HepG2 (cell line): ENCODE data around the gene POLR3GL. TPM values are rescaled to one million over a fixed set of nuclear protein-coding genes. Genes with fewer than 3 reads are reported as not detected.

ENCODE experiments used
- ATF7 ChIP-seq, 2 experiments: fragments of 450-650 bp in 1 of 2; sonication (generic) in 1 of 2; formaldehyde crosslinking in 1 of 2; IDR thresholded peaks; 2 replicates each; pipeline versions ENCODE4 v1.4.0 to v1.6.1; 2016 to 2020; ENCODE audit warnings: antibody characterized with exemption in 1 of 2, mild to moderate bottlenecking in 1 of 2, missing genetic modification reagents in 1 of 2
- FOXC1 ChIP-seq: sonication (generic); formaldehyde crosslinking; IDR thresholded peaks from 2 replicates; pipeline ENCODE4 v1.8.0; 2022; ENCODE audit warnings: mild to moderate bottlenecking, missing genetic modification reagents, borderline replicate concordance
- JARID2 ChIP-seq: sonication (generic); formaldehyde crosslinking; IDR thresholded peaks from 2 replicates; pipeline ENCODE4 v1.8.1; 2023; ENCODE audit warnings: missing genetic modification reagents, inconsistent platforms; ENCODE audit not compliant: insufficient replicate concordance
- KAT7 ChIP-seq: IDR thresholded peaks from 2 replicates; pipeline ENCODE4 v1.6.1; 2018; ENCODE audit warnings: borderline replicate concordance, missing compliant biosample characterization
- KLF13 ChIP-seq: sonication (generic); formaldehyde crosslinking; IDR thresholded peaks from 2 replicates; pipeline ENCODE4 v1.4.0; 2020; ENCODE audit warnings: mild to moderate bottlenecking, missing genetic modification reagents
- MTA1 ChIP-seq: sonication (generic); formaldehyde crosslinking; IDR thresholded peaks from 2 replicates; pipeline ENCODE4 v1.4.0; 2020; ENCODE audit warnings: missing genetic modification reagents, mild to moderate bottlenecking, borderline replicate concordance
- NFYB ChIP-seq: sonication (generic); formaldehyde crosslinking; IDR thresholded peaks from 2 replicates; pipeline ENCODE4 v1.4.0; 2020; ENCODE audit warnings: missing genetic modification reagents
- PRMT3 ChIP-seq: sonication (generic); formaldehyde crosslinking; IDR thresholded peaks from 2 replicates; pipeline ENCODE4 v1.8.1; 2022; ENCODE audit warnings: low read depth, mild to moderate bottlenecking, moderate library complexity, missing genetic modification reagents, borderline replicate concordance
- TMF1 ChIP-seq: sonication (generic); formaldehyde crosslinking; IDR thresholded peaks from 2 replicates; pipeline ENCODE4 v1.8.1; 2022; ENCODE audit warnings: low read depth, missing genetic modification reagents
- ZBTB7A ChIP-seq: sonication (generic); formaldehyde crosslinking; IDR thresholded peaks from 2 replicates; pipeline ENCODE4 v1.8.0; 2022; ENCODE audit warnings: mild to moderate bottlenecking, missing genetic modification reagents
- ZC3H13 ChIP-seq: sonication (generic); formaldehyde crosslinking; IDR thresholded peaks from 2 replicates; pipeline ENCODE4 v1.8.1; 2023; ENCODE audit warnings: mild to moderate bottlenecking, missing genetic modification reagents, moderate library complexity
- ZFY ChIP-seq: sonication (generic); formaldehyde crosslinking; IDR thresholded peaks from 2 replicates; pipeline ENCODE4 v1.4.0; 2020; ENCODE audit warnings: missing genetic modification reagents
- ZMYM2 ChIP-seq: sonication (generic); formaldehyde crosslinking; IDR thresholded peaks from 2 replicates; pipeline ENCODE4 v1.8.0; 2022; ENCODE audit warnings: mild to moderate bottlenecking, missing genetic modification reagents
- ZNF296 ChIP-seq: sonication (generic); formaldehyde crosslinking; conservative IDR thresholded peaks from 2 replicates; pipeline ENCODE4 v1.5.0; 2020; ENCODE audit warnings: mild to moderate bottlenecking, missing genetic modification reagents
- ZNF629 ChIP-seq: sonication (generic); formaldehyde crosslinking; conservative IDR thresholded peaks from 2 replicates; pipeline ENCODE4 v1.5.0; 2020; ENCODE audit warnings: missing genetic modification reagents
- ZNF7 ChIP-seq: IDR thresholded peaks from 2 replicates; pipeline ENCODE4 v1.6.1; 2016; ENCODE audit warnings: missing biosample characterization, missing genetic modification reagents
- ZNF891 ChIP-seq: sonication (generic); formaldehyde crosslinking; IDR thresholded peaks from 2 replicates; pipeline ENCODE4 v1.5.0; 2020; ENCODE audit warnings: mild to moderate bottlenecking, missing genetic modification reagents
- ZSCAN22 ChIP-seq: sonication (generic); formaldehyde crosslinking; IDR thresholded peaks from 2 replicates; pipeline ENCODE4 v1.4.0; 2020; ENCODE audit warnings: mild to moderate bottlenecking, missing genetic modification reagents
- polyA plus RNA-seq, 8 experiments: library from polyadenylated mRNA; depleted of rRNA in 3 of 8; stranded (reverse) in 7 of 8; unstranded in 1 of 8; fragments of >200 nt; fragmentation: Illumina TruSeq in 4 of 8; extraction: Trizol in 4 of 8; gene quantifications; 2 replicates each; pipeline versions ENCODE4 v1.2.1 to v1.2.3, GENCODE V29; 2011 to 2016; ENCODE audit warnings: low read depth in 4 of 8, missing spikeins in 1 of 8, mixed read lengths in 1 of 8; ENCODE audit not compliant: insufficient read depth in 1 of 8
- total RNA-seq, 5 experiments: library from RNA; depleted of rRNA; stranded (reverse); fragments of >200 nt; fragmentation: Illumina TruSeq; extraction: Trizol; gene quantifications; 2 replicates each; pipeline ENCODE4 v1.2.3, GENCODE V29; 2016; ENCODE audit warnings: low read depth in 1 of 5
- TF ChIP-seq, protein P1 (sequence below): sonication (generic); formaldehyde crosslinking; IDR thresholded peaks from 2 replicates; pipeline ENCODE4 v1.4.0; 2020; ENCODE audit warnings: mild to moderate bottlenecking, missing genetic modification reagents
- TF ChIP-seq, protein P2 (sequence below): IDR thresholded peaks from 2 replicates; pipeline ENCODE4 v1.6.1; 2016; ENCODE audit warnings: missing compliant biosample characterization, missing genetic modification reagents, borderline replicate concordance
- TF ChIP-seq, protein P3 (sequence below): sonication (generic); formaldehyde crosslinking; IDR thresholded peaks from 2 replicates; pipeline ENCODE4 v1.4.0; 2020; ENCODE audit warnings: mild to moderate bottlenecking, missing genetic modification reagents
- TF ChIP-seq, protein P4 (sequence below): fragments of 450-650 bp; IDR thresholded peaks from 2 replicates; pipeline ENCODE4 v1.6.1; 2017; ENCODE audit warnings: mild to moderate bottlenecking

The POLR3GL gene
- total and polyA plus RNA-seq, 2 of the 13 experiments (the other 11 are each of a cell fraction or from before 2014, with no cell fraction given), result 11.5 to 12.4 TPM

DNA sequence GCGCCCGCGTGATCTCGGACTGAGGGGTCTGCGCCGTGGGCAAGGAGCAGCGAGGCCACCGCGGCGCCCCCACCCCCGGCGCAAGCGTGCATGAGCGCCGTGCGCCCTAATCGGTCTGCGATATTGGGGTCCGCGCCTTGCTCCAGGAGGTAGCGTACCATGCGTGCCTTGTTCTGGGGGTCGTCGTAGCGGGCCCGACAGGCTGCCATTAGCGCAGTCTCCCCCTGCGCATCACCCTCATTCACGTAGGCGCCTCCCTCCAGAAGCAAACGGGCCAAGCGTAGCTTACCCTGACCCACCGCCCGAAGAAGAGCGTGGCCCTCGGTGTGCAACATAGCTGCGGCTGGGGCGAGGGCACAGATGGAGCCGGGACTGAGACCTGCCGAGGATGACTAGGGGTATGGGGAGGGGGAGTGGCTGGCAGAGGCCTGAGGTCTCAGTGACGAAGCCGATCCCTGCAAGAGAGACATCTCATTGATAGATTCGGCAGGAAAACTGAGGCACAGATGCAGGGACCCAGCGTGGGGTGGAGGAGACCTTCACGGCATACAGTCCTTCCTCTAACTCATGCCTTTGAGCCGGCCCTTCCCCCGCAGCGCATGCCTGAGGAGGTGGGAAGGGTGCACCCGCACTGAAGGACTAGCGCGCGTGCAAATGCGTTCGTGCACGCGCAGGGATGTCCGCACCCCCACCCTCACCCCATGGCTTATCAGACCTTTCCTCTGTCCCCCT lies 2.9 kb upstream of the POLR3GL start (continued):
- TF ChIP-seq MTA1 (peak; percentile 81; the same call in 1 of the 2 replicates), TMF1 (CRISPR knock-in tag) (no peak), ZMYM2 (CRISPR knock-in tag) (0 out of 2 replicates have a peak, but pooled peaks have one; percentile 29), ZNF891 (peak; percentile 28; the same call in 1 of the 2 replicates), KLF13 (CRISPR knock-in tag) (no peak), PRMT3 (CRISPR knock-in tag) (0 out of 2 replicates have a peak, but pooled peaks have one; percentile 30), ZNF296 (no peak), FOXC1 (CRISPR knock-in tag) (peak; percentile 21; the same call in 1 of the 2 replicates), ZBTB7A (peak; percentile 63; the same call in 1 of the 2 replicates), ZFY (CRISPR knock-in tag) (peak; percentile 32; the same call in 1 of the 2 replicates), ZNF629 (no peak), ZSCAN22 (CRISPR knock-in tag) (no peak), JARID2 (no peak), ZNF7 (CRISPR knock-in tag) (no peak), ZC3H13 (CRISPR knock-in tag) (no peak), NFYB (CRISPR knock-in tag) (no peak), ATF7 (IDR thresholded peaks at IDR 0.05) (no peak), ATF7 (CRISPR knock-in tag; IDR thresholded peaks at IDR 0.05) (no peak), KAT7 (no peak)
- TF ChIP-seq, protein P1, sequence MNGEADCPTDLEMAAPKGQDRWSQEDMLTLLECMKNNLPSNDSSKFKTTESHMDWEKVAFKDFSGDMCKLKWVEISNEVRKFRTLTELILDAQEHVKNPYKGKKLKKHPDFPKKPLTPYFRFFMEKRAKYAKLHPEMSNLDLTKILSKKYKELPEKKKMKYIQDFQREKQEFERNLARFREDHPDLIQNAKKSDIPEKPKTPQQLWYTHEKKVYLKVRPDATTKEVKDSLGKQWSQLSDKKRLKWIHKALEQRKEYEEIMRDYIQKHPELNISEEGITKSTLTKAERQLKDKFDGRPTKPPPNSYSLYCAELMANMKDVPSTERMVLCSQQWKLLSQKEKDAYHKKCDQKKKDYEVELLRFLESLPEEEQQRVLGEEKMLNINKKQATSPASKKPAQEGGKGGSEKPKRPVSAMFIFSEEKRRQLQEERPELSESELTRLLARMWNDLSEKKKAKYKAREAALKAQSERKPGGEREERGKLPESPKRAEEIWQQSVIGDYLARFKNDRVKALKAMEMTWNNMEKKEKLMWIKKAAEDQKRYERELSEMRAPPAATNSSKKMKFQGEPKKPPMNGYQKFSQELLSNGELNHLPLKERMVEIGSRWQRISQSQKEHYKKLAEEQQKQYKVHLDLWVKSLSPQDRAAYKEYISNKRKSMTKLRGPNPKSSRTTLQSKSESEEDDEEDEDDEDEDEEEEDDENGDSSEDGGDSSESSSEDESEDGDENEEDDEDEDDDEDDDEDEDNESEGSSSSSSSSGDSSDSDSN (CRISPR knock-in tag), result peak; percentile 42; the same call in 1 of the 2 replicates
- TF ChIP-seq, protein P2, sequence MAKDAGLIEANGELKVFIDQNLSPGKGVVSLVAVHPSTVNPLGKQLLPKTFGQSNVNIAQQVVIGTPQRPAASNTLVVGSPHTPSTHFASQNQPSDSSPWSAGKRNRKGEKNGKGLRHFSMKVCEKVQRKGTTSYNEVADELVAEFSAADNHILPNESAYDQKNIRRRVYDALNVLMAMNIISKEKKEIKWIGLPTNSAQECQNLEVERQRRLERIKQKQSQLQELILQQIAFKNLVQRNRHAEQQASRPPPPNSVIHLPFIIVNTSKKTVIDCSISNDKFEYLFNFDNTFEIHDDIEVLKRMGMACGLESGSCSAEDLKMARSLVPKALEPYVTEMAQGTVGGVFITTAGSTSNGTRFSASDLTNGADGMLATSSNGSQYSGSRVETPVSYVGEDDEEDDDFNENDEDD (CRISPR knock-in tag), result no peak
- TF ChIP-seq, protein P3, sequence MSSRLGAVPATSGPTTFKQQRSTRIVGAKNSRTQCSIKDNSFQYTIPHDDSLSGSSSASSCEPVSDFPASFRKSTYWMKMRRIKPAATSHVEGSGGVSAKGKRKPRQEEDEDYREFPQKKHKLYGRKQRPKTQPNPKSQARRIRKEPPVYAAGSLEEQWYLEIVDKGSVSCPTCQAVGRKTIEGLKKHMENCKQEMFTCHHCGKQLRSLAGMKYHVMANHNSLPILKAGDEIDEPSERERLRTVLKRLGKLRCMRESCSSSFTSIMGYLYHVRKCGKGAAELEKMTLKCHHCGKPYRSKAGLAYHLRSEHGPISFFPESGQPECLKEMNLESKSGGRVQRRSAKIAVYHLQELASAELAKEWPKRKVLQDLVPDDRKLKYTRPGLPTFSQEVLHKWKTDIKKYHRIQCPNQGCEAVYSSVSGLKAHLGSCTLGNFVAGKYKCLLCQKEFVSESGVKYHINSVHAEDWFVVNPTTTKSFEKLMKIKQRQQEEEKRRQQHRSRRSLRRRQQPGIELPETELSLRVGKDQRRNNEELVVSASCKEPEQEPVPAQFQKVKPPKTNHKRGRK (CRISPR knock-in tag), result no peak
- TF ChIP-seq, protein P4, sequence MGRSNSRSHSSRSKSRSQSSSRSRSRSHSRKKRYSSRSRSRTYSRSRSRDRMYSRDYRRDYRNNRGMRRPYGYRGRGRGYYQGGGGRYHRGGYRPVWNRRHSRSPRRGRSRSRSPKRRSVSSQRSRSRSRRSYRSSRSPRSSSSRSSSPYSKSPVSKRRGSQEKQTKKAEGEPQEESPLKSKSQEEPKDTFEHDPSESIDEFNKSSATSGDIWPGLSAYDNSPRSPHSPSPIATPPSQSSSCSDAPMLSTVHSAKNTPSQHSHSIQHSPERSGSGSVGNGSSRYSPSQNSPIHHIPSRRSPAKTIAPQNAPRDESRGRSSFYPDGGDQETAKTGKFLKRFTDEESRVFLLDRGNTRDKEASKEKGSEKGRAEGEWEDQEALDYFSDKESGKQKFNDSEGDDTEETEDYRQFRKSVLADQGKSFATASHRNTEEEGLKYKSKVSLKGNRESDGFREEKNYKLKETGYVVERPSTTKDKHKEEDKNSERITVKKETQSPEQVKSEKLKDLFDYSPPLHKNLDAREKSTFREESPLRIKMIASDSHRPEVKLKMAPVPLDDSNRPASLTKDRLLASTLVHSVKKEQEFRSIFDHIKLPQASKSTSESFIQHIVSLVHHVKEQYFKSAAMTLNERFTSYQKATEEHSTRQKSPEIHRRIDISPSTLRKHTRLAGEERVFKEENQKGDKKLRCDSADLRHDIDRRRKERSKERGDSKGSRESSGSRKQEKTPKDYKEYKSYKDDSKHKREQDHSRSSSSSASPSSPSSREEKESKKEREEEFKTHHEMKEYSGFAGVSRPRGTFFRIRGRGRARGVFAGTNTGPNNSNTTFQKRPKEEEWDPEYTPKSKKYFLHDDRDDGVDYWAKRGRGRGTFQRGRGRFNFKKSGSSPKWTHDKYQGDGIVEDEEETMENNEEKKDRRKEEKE, result no peak
